GM10248 (cell line): Measurements from ENCODE around the gene REEP1.

Experiments
- CTCF ChIA-PET: fragments of 300-600 bp; sonication (Branson Sonifier 250); formaldehyde crosslinking; extraction: SDS; loops from one replicate; lab custom pipeline; 2021; ENCODE audit warnings: antibody characterized with exemption; lab: Yijun Ruan, JAX
- POLR2A ChIA-PET: fragments of 350-650 bp; sonication (Branson Sonifier 250); formaldehyde crosslinking; extraction: SDS; loops from one replicate; lab custom pipeline; 2020; ENCODE audit warnings: antibody characterized with exemption; lab: Yijun Ruan, JAX
- DNase-seq: peaks from one replicate; pipeline ENCODE4 v3.0.0; 2012; ENCODE audit errors: extremely low spot score
- CTCF ChIP-seq: IDR thresholded peaks from 2 replicates; pipeline ENCODE4 v1.5.1; 2012; ENCODE audit warnings: mild to moderate bottlenecking, low read depth; ENCODE audit errors: extremely low read depth, missing control alignments, control extremely low read depth

The REEP1 gene

GRCh38 chr2:86292571-86293515 is 44.6 kb downstream of the REEP1 start:
- DNase-seq: no peak
- CTCF ChIA-PET: interaction anchor here (1.0 to 2.5 kb wide), 6 partner anchors 9 to 466 kb away, joined by 3 to 16 read pairs (median 4); no protein-coding TSS in a partner anchor
- POLR2A ChIA-PET: no interaction called here
- TF ChIP-seq CTCF: no peak

GRCh38 chr2:86291328-86291662 is 46.1 kb downstream of the REEP1 start:
- ChIA-PET CTCF (interaction anchor here (1.0 to 2.5 kb wide), 4 partner anchors 8 to 70 kb away, joined by 3 to 16 read pairs (median 5); no protein-coding TSS in a partner anchor), POLR2A (no interaction called here)
- DNase-seq: no peak
- TF ChIP-seq CTCF: no peak

GRCh38 chr2:86290596-86291327 is 46.7 kb downstream of the REEP1 start:
- DNase-seq: no peak
- POLR2A ChIA-PET: no interaction called here
- TF ChIP-seq CTCF: no peak
- CTCF ChIA-PET: interaction anchor here (1.0 to 2.4 kb wide), 4 partner anchors 8 to 70 kb away, joined by 3 to 6 read pairs (median 5); no protein-coding TSS in a partner anchor

GRCh38 chr2:86286516-86286915 is 50.9 kb downstream of the REEP1 start:
- ChIA-PET CTCF (interaction anchor here (0.6 to 2.3 kb wide), 3 partner anchors 8 to 21 kb away, joined by 3 to 6 read pairs (median 3); no protein-coding TSS in a partner anchor), POLR2A (no interaction called here)
- no peak for TF ChIP-seq CTCF
- no peak for DNase-seq

GRCh38 chr2:86285981-86286380 is 51.4 kb downstream of the REEP1 start:
- POLR2A ChIA-PET: no interaction called here

More at GRCh38 chr2:86285981-86286380, 51.4 kb downstream of the REEP1 start:
- no peak for DNase-seq
- CTCF ChIA-PET: interaction anchor here (1.2 to 2.3 kb wide), 3 partner anchors 8 to 11 kb away, joined by 3 to 6 read pairs (median 4); no protein-coding TSS in a partner anchor
- TF ChIP-seq CTCF: no peak
